Superior temporal gyrus (tissue), 1 donor: ENCODE measurements around the gene CD40.

ENCODE experiments used
- DNase-seq: peaks from one replicate; pipeline ENCODE4 v3.0.0-alpha.2; 2016; ENCODE audit errors: extremely low spot score

The CD40 gene

GRCh38 chr20:46172961-46173536 lies 54.9 kb downstream of the CD40 start:
- no peak for DNase-seq

- no peak for DNase-seq
Measured at GRCh38 chr20:46173652-46174468, 55.7 kb downstream of the CD40 start.

GRCh38 chr20:46174469-46175126 lies 56.5 kb downstream of the CD40 start:
- no peak for DNase-seq

- DNase-seq, result no peak
Measured at GRCh38 chr20:46175127-46175494, 57.0 kb downstream of the CD40 start.

GRCh38 chr20:46176739-46177378 lies 58.7 kb downstream of the CD40 start:
- DNase-seq, result no peak

GRCh38 chr20:46177768-46178167 lies 59.7 kb downstream of the CD40 start:
- no peak for DNase-seq

- DNase-seq, result no peak
Measured at GRCh38 chr20:46178891-46179290, 60.8 kb downstream of the CD40 start.
